H9 (cell line): Measurements from ENCODE around the gene ASIC1. TPM values are rescaled to one million over a fixed set of nuclear protein-coding genes. Genes with fewer than 3 reads are reported as not detected.

Experiments used
- DNase-seq: peaks from one replicate; pipeline ENCODE4 v3.0.0-alpha.2; 2017
- H2AFZ ChIP-seq: one replicate; pipeline ENCODE4 v1.6.1; 2013; ENCODE audit warnings: mild to moderate bottlenecking, low read length, control low read depth, moderate library complexity
- H2AK5ac ChIP-seq: 2 replicates; pipeline ENCODE4 v1.6.1; 2013; ENCODE audit warnings: low read length, control low read depth, mixed read lengths; ENCODE audit not compliant: insufficient read length
- H2BK120ac ChIP-seq: one replicate; pipeline ENCODE4 v1.6.1; 2013; ENCODE audit warnings: low read depth, mild to moderate bottlenecking, low read length, control low read depth, inconsistent platforms; ENCODE audit not compliant: poor library complexity, severe bottlenecking
- H2BK12ac ChIP-seq: 2 replicates; pipeline ENCODE4 v1.6.1; 2013; ENCODE audit warnings: low read length, control low read depth, mixed read lengths, low read depth; ENCODE audit not compliant: insufficient read length
- H2BK15ac ChIP-seq: 2 replicates; pipeline ENCODE4 v1.6.1; 2013; ENCODE audit warnings: low read depth, low read length, control low read depth
- H2BK20ac ChIP-seq: one replicate; pipeline ENCODE4 v1.6.1; 2013; ENCODE audit warnings: low read depth, mild to moderate bottlenecking, low read length, control low read depth, inconsistent platforms; ENCODE audit not compliant: poor library complexity, severe bottlenecking
- H2BK5ac ChIP-seq: 2 replicates; pipeline ENCODE4 v1.6.1; 2013; ENCODE audit warnings: low read length, control low read depth, mixed read lengths; ENCODE audit not compliant: insufficient read length
- H3K14ac ChIP-seq: 2 replicates; pipeline ENCODE4 v1.6.1; 2013; ENCODE audit warnings: low read length, control low read depth; ENCODE audit not compliant: insufficient read depth
- H3K18ac ChIP-seq: 2 replicates; pipeline ENCODE4 v1.6.1; 2013; ENCODE audit warnings: low read depth, mild to moderate bottlenecking, mixed read lengths, low read length, control low read depth; ENCODE audit not compliant: insufficient read length
- H3K23ac ChIP-seq: 2 replicates; pipeline ENCODE4 v1.6.1; 2013; ENCODE audit warnings: low read length, control low read depth, mixed read lengths, low read depth; ENCODE audit not compliant: insufficient read length
- H3K23me2 ChIP-seq: 2 replicates; pipeline ENCODE4 v1.6.1; 2013; ENCODE audit warnings: low read depth, mild to moderate bottlenecking, mixed read lengths, low read length, control low read depth; ENCODE audit not compliant: insufficient read length, poor library complexity, severe bottlenecking
- H3K27ac ChIP-seq: 2 replicates; pipeline ENCODE4 v1.5.1; 2013; ENCODE audit warnings: low read length, control low read depth, mixed read lengths, low read depth; ENCODE audit not compliant: insufficient read length
- H3K27me3 ChIP-seq: 2 replicates; pipeline ENCODE4 v1.6.1; 2013; ENCODE audit warnings: low read length, control low read depth, inconsistent platforms; ENCODE audit not compliant: insufficient read depth
- H3K4ac ChIP-seq: 2 replicates; pipeline ENCODE4 v1.6.1; 2013; ENCODE audit warnings: low read depth, mild to moderate bottlenecking, control low read depth, inconsistent platforms, low read length, moderate library complexity
- H3K4me1 ChIP-seq: 2 replicates; pipeline ENCODE4 v1.6.1; 2013; ENCODE audit warnings: low read length, control low read depth, inconsistent platforms; ENCODE audit not compliant: insufficient read depth
- H3K4me2 ChIP-seq: 2 replicates; pipeline ENCODE4 v1.6.1; 2013; ENCODE audit warnings: low read length, control low read depth, mixed read lengths; ENCODE audit not compliant: insufficient read length, insufficient read depth
- H3K56ac ChIP-seq: 2 replicates; pipeline ENCODE4 v1.6.1; 2013; ENCODE audit warnings: low read depth, mild to moderate bottlenecking, mixed read lengths, low read length, control low read depth; ENCODE audit not compliant: insufficient read length
- H3K79me1 ChIP-seq: 2 replicates; pipeline ENCODE4 v1.6.1; 2013; ENCODE audit warnings: low read depth, mild to moderate bottlenecking, moderate library complexity, low read length, control low read depth, inconsistent platforms; ENCODE audit not compliant: insufficient read depth, poor library complexity, severe bottlenecking
- H3K79me2 ChIP-seq: 2 replicates; pipeline ENCODE4 v1.6.1; 2013; ENCODE audit warnings: low read length, control low read depth, inconsistent platforms; ENCODE audit not compliant: insufficient read depth
- H3K9ac ChIP-seq: 2 replicates; pipeline ENCODE4 v1.6.1; 2013; ENCODE audit warnings: low read length, control low read depth, mixed read lengths; ENCODE audit not compliant: insufficient read length; ENCODE audit errors: extremely low read depth
- H3K9me3 ChIP-seq: one replicate; pipeline ENCODE4 v1.6.1; 2013; ENCODE audit warnings: low read depth, low read length, inconsistent platforms; ENCODE audit not compliant: control insufficient read depth
- H3T11ph ChIP-seq: one replicate; pipeline ENCODE4 v1.6.1; 2013; ENCODE audit warnings: mild to moderate bottlenecking, low read length, control low read depth, inconsistent platforms
- H4K20me1 ChIP-seq: one replicate; pipeline ENCODE4 v1.6.1; 2013; ENCODE audit not compliant: control insufficient read depth, insufficient read length, insufficient read depth
- H4K5ac ChIP-seq: 2 replicates; pipeline ENCODE4 v1.6.1; 2013; ENCODE audit warnings: low read depth, mild to moderate bottlenecking, mixed read lengths, low read length, control low read depth; ENCODE audit not compliant: insufficient read length
- H4K8ac ChIP-seq: replicated peaks from 2 replicates; pipeline ENCODE4 v1.6.1; 2013; ENCODE audit warnings: low read length, control low read depth, mixed read lengths, low read depth; ENCODE audit not compliant: insufficient read length
- H4K91ac ChIP-seq: 2 replicates; pipeline ENCODE4 v1.6.1; 2013; ENCODE audit warnings: low read depth, mild to moderate bottlenecking, moderate library complexity, mixed read lengths, low read length, control low read depth; ENCODE audit not compliant: insufficient read length
- H3K27ac Mint-ChIP-seq, 3 experiments: 2 replicates in 2 of 3; 3 replicates in 1 of 3; pipeline ENCODE4 v1.8.0; 2020 to 2021; ENCODE audit warnings: mixed read lengths in 3 of 3, mild to moderate bottlenecking in 1 of 3, moderate library complexity in 1 of 3
- H3K27me3 Mint-ChIP-seq: 2 replicates; pipeline ENCODE4 v1.8.0; 2021; ENCODE audit warnings: low read depth, mild to moderate bottlenecking, moderate library complexity, mixed read lengths
- H3K36me3 Mint-ChIP-seq, 3 experiments: 2 replicates in 2 of 3; 3 replicates in 1 of 3; pipeline ENCODE4 v1.8.0; 2020 to 2021; ENCODE audit warnings: low read depth in 3 of 3, mixed read lengths in 3 of 3; ENCODE audit not compliant: insufficient read depth in 1 of 3
- H3K4me1 Mint-ChIP-seq, 2 experiments: 2 replicates each; pipeline ENCODE4 v1.8.0; 2020; ENCODE audit warnings: mixed read lengths in 2 of 2
- H3K4me3 Mint-ChIP-seq, 2 experiments: 2 replicates in 1 of 2; 3 replicates in 1 of 2; pipeline ENCODE4 v1.8.0; 2020 to 2021; ENCODE audit warnings: mild to moderate bottlenecking in 2 of 2, mixed read lengths in 2 of 2, moderate library complexity in 1 of 2
- H3K9me3 Mint-ChIP-seq, 2 experiments: 2 replicates in 1 of 2; 3 replicates in 1 of 2; pipeline ENCODE4 v1.8.0; 2020; ENCODE audit warnings: mild to moderate bottlenecking in 2 of 2, mixed read lengths in 2 of 2, moderate library complexity in 1 of 2
- WGBS: extraction: QIAGEN DNeasy Blood & Tissue Kit; methylation state at CpG from one replicate; pipeline ENCODE4 v1.1.7; 2013; ENCODE audit warnings: missing lambda C conversion rate, low lambda C conversion rate, mixed read lengths; ENCODE audit not compliant: insufficient read length; ENCODE audit errors: extremely low coverage; 5-methylcytosine and 5-hydroxymethylcytosine counted together
- total RNA-seq: library from RNA; stranded (reverse); gene quantifications from 2 replicates; pipeline ENCODE4 v1.2.1, GENCODE V29; 2021
- TF ChIP-seq, protein P1 (sequence below): fragments of 200-600 bp; sonication (generic); conservative IDR thresholded peaks from 3 replicates; pipeline ENCODE4 v1.8.0; 2021; ENCODE audit warnings: antibody characterized with exemption, mild to moderate bottlenecking

ASIC1 gene
- total RNA-seq, 1 experiment from 2014 or later, result 3.9 TPM

GRCh38 chr12:50074936-50075807, 17.8 kb downstream of the ASIC1 start:
- no peak overlapping the region for H3K4me3 Mint-ChIP-seq
- H2AFZ ChIP-seq, result no peak overlapping the region

More at GRCh38 chr12:50074936-50075807, 17.8 kb downstream of the ASIC1 start:
- Histone ChIP-seq H2BK15ac (no peak overlapping the region), H4K20me1 (no peaks in the 10 kb centered on the region), H2AK5ac (no peak overlapping the region), H4K8ac (no peak overlapping the region), H3K27me3 (no peaks in the 10 kb centered on the region), H3K4me2 (no peak overlapping the region), H3K14ac (no peak overlapping the region), H2BK12ac (no peak overlapping the region), H3K23ac (no peak overlapping the region), H3K27ac (no peak overlapping the region), H3K18ac (no peak overlapping the region), H3K23me2 (no peaks in the 10 kb centered on the region), H3K56ac (no peak overlapping the region), H3K79me2 (no peaks in the 10 kb centered on the region), H2BK20ac (no peak overlapping the region), H2BK5ac (no peak overlapping the region), H3K9ac (no peak overlapping the region), H4K91ac (no peak overlapping the region), H3K4me1 (no peaks in the 10 kb centered on the region), H3K79me1 (no peaks in the 10 kb centered on the region), H3T11ph (no peak overlapping the region), H3K4ac (no peak overlapping the region), H2BK120ac (no peak overlapping the region), H4K5ac (no peak overlapping the region), H3K9me3 (no peaks in the 10 kb centered on the region)
- DNase-seq, result peak; percentile 94
- Mint-ChIP-seq H3K4me1 (peaks cover 24 to 34% of the 10 kb centered on the region in 2 experiments), H3K27ac (peak overlapping the region in 1 of 3 experiments; percentile 31; a peak in 1 of 7 replicates), H3K36me3 (no peaks in the 10 kb centered on the region; a peak in 1 of 7 replicates), H3K27me3 (peaks cover 7% of the 10 kb centered on the region), H3K9me3 (no peaks in the 10 kb centered on the region)
- TF ChIP-seq, protein P1, sequence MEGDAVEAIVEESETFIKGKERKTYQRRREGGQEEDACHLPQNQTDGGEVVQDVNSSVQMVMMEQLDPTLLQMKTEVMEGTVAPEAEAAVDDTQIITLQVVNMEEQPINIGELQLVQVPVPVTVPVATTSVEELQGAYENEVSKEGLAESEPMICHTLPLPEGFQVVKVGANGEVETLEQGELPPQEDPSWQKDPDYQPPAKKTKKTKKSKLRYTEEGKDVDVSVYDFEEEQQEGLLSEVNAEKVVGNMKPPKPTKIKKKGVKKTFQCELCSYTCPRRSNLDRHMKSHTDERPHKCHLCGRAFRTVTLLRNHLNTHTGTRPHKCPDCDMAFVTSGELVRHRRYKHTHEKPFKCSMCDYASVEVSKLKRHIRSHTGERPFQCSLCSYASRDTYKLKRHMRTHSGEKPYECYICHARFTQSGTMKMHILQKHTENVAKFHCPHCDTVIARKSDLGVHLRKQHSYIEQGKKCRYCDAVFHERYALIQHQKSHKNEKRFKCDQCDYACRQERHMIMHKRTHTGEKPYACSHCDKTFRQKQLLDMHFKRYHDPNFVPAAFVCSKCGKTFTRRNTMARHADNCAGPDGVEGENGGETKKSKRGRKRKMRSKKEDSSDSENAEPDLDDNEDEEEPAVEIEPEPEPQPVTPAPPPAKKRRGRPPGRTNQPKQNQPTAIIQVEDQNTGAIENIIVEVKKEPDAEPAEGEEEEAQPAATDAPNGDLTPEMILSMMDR, result peak; percentile 96
- WGBS, result no CpG with 5 or more reads among the region's 9 CpGs
